ENCODE data around the gene CFAP97. TPM values are rescaled to one million over a fixed set of nuclear protein-coding genes. Genes with fewer than 3 reads are reported as not detected.
"Not testable (repeated sequence)": the region's sequence is repeated elsewhere in the genome, so short reads cannot be mapped to it uniquely, and the experiment has no call there.

CFAP97 gene
- 34.6 TPM for polyA plus RNA-seq (2013, experiment 1 of 4)
- 35.1 TPM for polyA plus RNA-seq (2013, experiment 2 of 4)
- 29.0 TPM for polyA plus RNA-seq (2013, experiment 3 of 4)
- 32.8 TPM for polyA plus RNA-seq (2013, experiment 4 of 4)

DNA sequence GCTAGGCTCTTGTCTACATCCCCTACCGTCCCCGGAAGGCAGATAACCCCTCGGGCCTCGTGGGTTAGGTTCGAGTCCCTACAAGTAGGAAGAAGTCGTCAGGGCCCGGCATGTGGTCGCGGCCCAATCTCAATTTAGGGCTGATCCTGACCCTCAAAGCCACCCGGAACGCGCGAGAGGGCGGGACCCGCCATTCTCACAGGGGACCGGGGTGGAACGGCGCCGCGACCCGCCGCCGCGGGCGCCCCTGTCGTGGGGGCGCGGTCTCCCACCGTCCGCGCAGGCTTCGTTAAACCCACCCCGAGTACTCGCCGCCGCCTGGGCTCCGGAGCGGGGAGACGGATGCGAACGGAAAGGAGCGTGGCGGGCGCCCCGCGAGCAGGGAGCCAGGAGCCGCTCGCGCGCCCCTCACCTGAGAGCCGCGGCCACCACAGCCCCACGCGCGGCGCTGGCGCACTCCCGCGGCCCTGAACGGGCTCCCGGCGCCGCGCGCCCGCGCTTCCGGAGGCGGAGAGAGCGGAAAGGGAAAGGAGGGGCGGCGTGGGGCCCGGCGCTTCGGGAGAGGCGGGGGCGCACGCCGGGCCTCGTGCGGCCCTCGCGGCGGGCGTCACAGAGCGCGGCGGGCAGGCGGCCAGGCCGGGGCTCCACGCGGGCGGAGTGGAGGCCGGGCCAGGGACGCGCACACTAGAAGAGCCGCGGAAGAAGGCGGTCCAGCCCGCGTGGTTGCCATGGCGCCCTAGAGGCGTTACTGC lies at the start of gene CFAP97:
TSS of gene CFAP97 (minus strand) at position 515 of the 752 bp plus-strand sequence. CDS start 12,804 bp downstream, outside the sequence.
- WGBS, 2 experiments, result 1% methylated on average over 103 of the region's 103 CpGs
- peaks cover 5% of the 10 kb centered on the region for H3K27me3 ChIP-seq (ENCODE audit: control insufficient read depth, insufficient read depth, low read length, poor library complexity, severe bottlenecking)
- no peaks in the 10 kb centered on the region for H3K9me3 ChIP-seq (ENCODE audit: control insufficient read depth, low read length)
- H3K4me3 ChIP-seq (ENCODE audit: insufficient read depth, low read depth, low read length), result peak within 1 kb of the TSS; percentile 68
- no peaks in the 10 kb centered on the region for H3K36me3 ChIP-seq (ENCODE audit: control insufficient read depth, insufficient read depth, low read length)
- H3K27ac ChIP-seq (ENCODE audit: insufficient read depth, low read depth, low read length, poor library complexity, severe bottlenecking), result peak within 1 kb of the TSS; percentile 11
- H3K4me1 ChIP-seq (ENCODE audit: control insufficient read depth, insufficient read depth, low read length), result peaks cover 12% of the 10 kb centered on the region

DNA sequence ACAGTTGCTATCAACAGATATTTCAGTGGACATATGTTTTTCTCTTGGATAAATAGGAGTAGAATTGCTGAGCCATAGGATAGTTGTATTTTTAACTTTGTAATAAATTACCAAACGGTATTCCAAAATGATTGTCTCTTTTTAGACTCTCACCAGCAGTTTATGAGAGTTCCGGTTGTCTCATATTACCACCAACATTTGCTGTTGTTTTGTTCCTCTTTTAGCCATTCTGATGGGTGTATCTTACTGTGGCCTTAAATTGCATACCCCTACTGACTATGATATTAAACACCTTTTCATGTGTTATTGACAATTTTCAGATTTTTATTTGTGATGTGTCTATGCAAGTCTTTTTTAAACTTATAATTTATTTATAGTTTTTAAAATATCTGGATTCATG lies 45.3 kb upstream of the CFAP97 start:
- Histone ChIP-seq H3K4me1 (ENCODE audit: control insufficient read depth, insufficient read depth, low read length) (no peaks in the 10 kb centered on the region), H3K4me3 (ENCODE audit: insufficient read depth, low read depth, low read length) (no peak overlapping the region), H3K27me3 (ENCODE audit: control insufficient read depth, insufficient read depth, low read length, poor library complexity, severe bottlenecking) (no peaks in the 10 kb centered on the region), H3K36me3 (ENCODE audit: control insufficient read depth, insufficient read depth, low read length) (no peaks in the 10 kb centered on the region), H3K27ac (ENCODE audit: insufficient read depth, low read depth, low read length, poor library complexity, severe bottlenecking) (no peak overlapping the region), H3K9me3 (ENCODE audit: control insufficient read depth, low read length) (no peaks in the 10 kb centered on the region)
- WGBS, 2 experiments, result 96 to 100% methylated on average over 2 of the region's 2 CpGs

DNA sequence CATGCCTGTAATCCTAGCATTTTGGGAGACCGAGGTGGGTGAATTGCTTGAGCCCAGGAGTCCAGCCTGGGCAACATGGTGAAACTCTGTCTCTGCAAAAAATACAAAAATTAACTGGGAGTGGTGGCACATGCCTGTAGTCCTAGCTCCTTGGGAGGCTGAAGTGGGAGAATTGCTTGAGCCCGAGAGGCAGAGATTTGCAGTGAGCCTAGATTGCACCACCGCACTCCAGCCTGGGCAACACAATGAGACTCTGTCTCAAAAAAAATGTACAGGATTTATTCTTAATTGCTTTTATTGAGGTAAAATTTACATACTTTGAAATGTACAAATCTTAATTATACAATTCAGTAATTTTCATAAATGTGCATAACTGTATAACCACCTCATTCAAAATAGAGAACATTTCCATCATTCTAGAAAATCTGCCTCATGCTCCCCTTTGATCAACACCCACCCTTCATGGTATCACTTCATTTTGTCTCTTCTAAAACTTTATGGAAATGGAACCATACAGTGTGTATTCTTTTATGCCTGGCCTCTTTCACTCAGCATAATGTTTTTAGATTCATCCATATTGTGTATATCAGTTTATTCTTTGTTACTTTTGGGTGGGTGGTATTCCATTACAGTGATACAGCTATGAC lies 44.7 kb upstream of the CFAP97 start:
- H3K4me1 ChIP-seq (ENCODE audit: control insufficient read depth, insufficient read depth, low read length), result no peaks in the 10 kb centered on the region
- no peak overlapping the region for H3K27ac ChIP-seq (ENCODE audit: insufficient read depth, low read depth, low read length, poor library complexity, severe bottlenecking)
- H3K4me3 ChIP-seq (ENCODE audit: insufficient read depth, low read depth, low read length), result no peak overlapping the region
- WGBS, 2 experiments, result 94 to 95% methylated on average over 3 of the region's 3 CpGs
- H3K36me3 ChIP-seq (ENCODE audit: control insufficient read depth, insufficient read depth, low read length), result no peaks in the 10 kb centered on the region
- H3K9me3 ChIP-seq (ENCODE audit: control insufficient read depth, low read length), result no peaks in the 10 kb centered on the region
- no peaks in the 10 kb centered on the region for H3K27me3 ChIP-seq (ENCODE audit: control insufficient read depth, insufficient read depth, low read length, poor library complexity, severe bottlenecking)

DNA sequence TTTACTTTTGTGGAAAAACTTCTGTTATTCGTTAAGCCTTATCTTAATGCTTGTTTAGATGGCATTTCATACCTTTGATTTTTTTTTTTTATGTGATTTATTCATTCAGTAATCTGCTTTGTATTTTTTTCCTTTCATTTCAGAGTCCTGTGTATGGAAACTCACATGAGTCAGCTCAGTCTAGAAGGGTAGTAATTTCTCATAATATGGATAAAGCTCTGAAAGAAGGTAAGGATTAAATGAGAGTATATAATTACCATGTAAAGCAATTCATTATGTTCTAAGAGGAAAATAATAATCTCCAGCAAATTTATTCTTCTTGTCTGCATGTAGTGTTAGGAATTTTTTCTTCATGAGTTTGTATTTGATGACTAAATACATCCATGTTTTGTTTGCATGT lies 43.4 kb upstream of the CFAP97 start:
- Histone ChIP-seq H3K36me3 (ENCODE audit: control insufficient read depth, insufficient read depth, low read length) (no peaks in the 10 kb centered on the region), H3K4me1 (ENCODE audit: control insufficient read depth, insufficient read depth, low read length) (no peaks in the 10 kb centered on the region), H3K4me3 (ENCODE audit: insufficient read depth, low read depth, low read length) (no peak overlapping the region), H3K9me3 (ENCODE audit: control insufficient read depth, low read length) (no peaks in the 10 kb centered on the region), H3K27ac (ENCODE audit: insufficient read depth, low read depth, low read length, poor library complexity, severe bottlenecking) (no peak overlapping the region), H3K27me3 (ENCODE audit: control insufficient read depth, insufficient read depth, low read length, poor library complexity, severe bottlenecking) (no peaks in the 10 kb centered on the region)
- 100% methylated on average over 1 of the region's 1 CpG; no CpG with 5 or more reads in 1 of the 2 experiments for WGBS, 2 experiments

DNA sequence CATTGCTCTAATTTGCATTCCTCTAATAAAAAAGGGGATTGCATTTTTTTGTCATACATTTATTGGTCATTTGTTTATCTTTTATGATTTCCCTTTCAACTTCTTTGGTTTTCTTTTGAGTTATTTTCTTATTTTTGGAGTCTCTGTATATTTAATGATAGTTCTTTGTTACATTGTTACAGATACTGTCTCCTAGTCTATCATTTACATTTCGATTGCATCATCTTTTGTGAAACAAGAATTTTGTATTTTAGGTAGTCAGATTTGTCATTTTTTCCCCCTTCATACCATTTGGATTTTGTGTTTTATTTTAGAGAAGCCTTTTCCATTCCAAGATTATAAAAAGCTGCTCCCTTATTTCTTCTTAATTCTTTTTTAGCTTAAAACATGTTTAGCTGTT lies 42.7 kb upstream of the CFAP97 start:
- no peaks in the 10 kb centered on the region for H3K9me3 ChIP-seq (ENCODE audit: control insufficient read depth, low read length)
- H3K27me3 ChIP-seq (ENCODE audit: control insufficient read depth, insufficient read depth, low read length, poor library complexity, severe bottlenecking), result no peaks in the 10 kb centered on the region
- no peak overlapping the region for H3K4me3 ChIP-seq (ENCODE audit: insufficient read depth, low read depth, low read length)
- 100% methylated on average over 1 of the region's 1 CpG; no CpG with 5 or more reads in 1 of the 2 experiments for WGBS, 2 experiments
- H3K27ac ChIP-seq (ENCODE audit: insufficient read depth, low read depth, low read length, poor library complexity, severe bottlenecking), result no peak overlapping the region
- H3K36me3 ChIP-seq (ENCODE audit: control insufficient read depth, insufficient read depth, low read length), result no peaks in the 10 kb centered on the region
- H3K4me1 ChIP-seq (ENCODE audit: control insufficient read depth, insufficient read depth, low read length), result no peaks in the 10 kb centered on the region

DNA sequence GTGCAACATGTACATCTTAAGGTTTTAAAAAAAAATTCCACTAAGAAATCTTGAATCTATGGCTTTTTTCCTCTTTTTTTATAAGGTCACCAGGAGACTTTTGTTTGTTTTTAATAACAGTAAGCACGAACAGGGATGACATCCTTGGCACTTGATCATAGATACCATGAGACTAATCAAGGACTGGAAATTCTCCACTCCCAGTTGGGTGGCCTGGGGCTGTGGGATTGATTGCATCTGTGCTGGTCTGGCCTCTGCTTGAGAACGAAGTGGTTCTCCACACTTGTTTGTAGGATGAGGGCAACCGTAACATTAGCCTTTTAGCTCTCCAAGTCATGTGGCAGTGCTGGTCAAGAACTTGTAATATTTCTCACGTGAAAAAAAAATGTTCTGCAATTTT lies 41.0 kb upstream of the CFAP97 start:
- H3K36me3 ChIP-seq (ENCODE audit: control insufficient read depth, insufficient read depth, low read length), result no peaks in the 10 kb centered on the region
- no peak overlapping the region for H3K27ac ChIP-seq (ENCODE audit: insufficient read depth, low read depth, low read length, poor library complexity, severe bottlenecking)
- no peaks in the 10 kb centered on the region for H3K4me1 ChIP-seq (ENCODE audit: control insufficient read depth, insufficient read depth, low read length)
- H3K27me3 ChIP-seq (ENCODE audit: control insufficient read depth, insufficient read depth, low read length, poor library complexity, severe bottlenecking), result no peaks in the 10 kb centered on the region
- no peaks in the 10 kb centered on the region for H3K9me3 ChIP-seq (ENCODE audit: control insufficient read depth, low read length)
- 90 to 91% methylated on average over 4 of the region's 4 CpGs for WGBS, 2 experiments
- H3K4me3 ChIP-seq (ENCODE audit: insufficient read depth, low read depth, low read length), result no peak overlapping the region

DNA sequence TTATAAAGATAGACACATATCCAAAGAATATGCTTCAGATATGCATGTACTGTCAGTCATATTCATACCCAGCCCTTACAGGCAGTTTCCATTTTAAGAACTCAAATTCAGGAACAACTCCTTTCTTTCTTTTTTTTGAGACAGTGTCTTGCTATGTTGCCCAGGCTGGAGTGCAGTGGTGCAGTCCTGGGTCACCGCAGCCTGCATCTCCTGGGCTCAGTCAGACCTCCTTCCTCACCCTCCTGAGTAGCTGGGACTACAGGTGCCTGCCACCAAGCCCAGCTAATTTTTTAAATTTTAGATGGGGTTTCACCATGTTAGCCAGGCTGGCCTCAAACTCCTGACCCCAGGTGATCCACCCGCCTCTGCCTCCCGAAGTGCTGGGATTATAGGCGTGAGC lies 40.1 kb upstream of the CFAP97 start:
- H3K27me3 ChIP-seq (ENCODE audit: control insufficient read depth, insufficient read depth, low read length, poor library complexity, severe bottlenecking), result no peaks in the 10 kb centered on the region
- WGBS, 2 experiments, result 90 to 99% methylated on average over 4 of the region's 4 CpGs
- H3K4me1 ChIP-seq (ENCODE audit: control insufficient read depth, insufficient read depth, low read length), result no peaks in the 10 kb centered on the region
- H3K36me3 ChIP-seq (ENCODE audit: control insufficient read depth, insufficient read depth, low read length), result peaks cover 1% of the 10 kb centered on the region
- no peak overlapping the region for H3K4me3 ChIP-seq (ENCODE audit: insufficient read depth, low read depth, low read length)
- no peak overlapping the region for H3K27ac ChIP-seq (ENCODE audit: insufficient read depth, low read depth, low read length, poor library complexity, severe bottlenecking)
- H3K9me3 ChIP-seq (ENCODE audit: control insufficient read depth, low read length), result no peaks in the 10 kb centered on the region

DNA sequence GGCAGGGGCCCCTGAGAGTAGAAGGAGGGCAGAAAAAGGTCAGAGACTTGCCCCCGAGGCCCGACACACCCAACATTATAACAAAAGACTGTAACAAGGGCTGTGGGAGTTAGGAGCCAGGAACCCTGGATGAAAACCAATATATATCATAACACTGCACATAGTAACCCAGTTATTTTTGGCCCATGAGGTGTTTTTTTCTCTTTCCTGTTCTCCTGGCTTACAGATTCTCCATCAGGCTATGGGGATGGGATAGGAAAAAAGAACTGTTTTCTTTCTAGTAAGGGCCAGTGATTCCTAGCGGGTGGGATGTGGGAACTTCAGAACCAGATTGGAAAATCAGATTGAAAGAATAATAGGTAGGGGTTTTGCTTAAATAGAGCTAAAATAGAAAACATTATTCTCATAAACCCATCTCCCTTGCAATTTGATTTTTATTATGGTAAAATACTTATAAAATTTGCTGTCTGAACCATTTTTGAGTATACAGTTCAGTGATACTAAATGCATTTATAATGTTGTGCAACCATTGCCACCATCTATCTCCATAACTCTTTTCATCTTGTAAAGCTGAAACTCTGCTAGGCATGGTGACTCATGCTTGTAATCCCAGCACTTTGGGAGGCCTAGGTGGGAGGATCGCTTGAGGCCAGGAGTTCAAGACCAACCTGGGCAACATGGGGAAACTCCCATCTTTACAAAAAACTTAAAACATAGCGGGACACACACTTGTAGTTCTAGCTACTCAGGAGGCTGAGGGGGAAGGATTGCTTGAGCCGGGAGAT lies 39.1 kb upstream of the CFAP97 start:
- Histone ChIP-seq H3K27me3 (ENCODE audit: control insufficient read depth, insufficient read depth, low read length, poor library complexity, severe bottlenecking) (no peaks in the 10 kb centered on the region), H3K36me3 (ENCODE audit: control insufficient read depth, insufficient read depth, low read length) (peaks cover 4% of the 10 kb centered on the region), H3K27ac (ENCODE audit: insufficient read depth, low read depth, low read length, poor library complexity, severe bottlenecking) (no peak overlapping the region), H3K9me3 (ENCODE audit: control insufficient read depth, low read length) (no peaks in the 10 kb centered on the region), H3K4me1 (ENCODE audit: control insufficient read depth, insufficient read depth, low read length) (no peaks in the 10 kb centered on the region), H3K4me3 (ENCODE audit: insufficient read depth, low read depth, low read length) (no peak overlapping the region)
- 89 to 91% methylated on average over 6 of the region's 6 CpGs for WGBS, 2 experiments

DNA sequence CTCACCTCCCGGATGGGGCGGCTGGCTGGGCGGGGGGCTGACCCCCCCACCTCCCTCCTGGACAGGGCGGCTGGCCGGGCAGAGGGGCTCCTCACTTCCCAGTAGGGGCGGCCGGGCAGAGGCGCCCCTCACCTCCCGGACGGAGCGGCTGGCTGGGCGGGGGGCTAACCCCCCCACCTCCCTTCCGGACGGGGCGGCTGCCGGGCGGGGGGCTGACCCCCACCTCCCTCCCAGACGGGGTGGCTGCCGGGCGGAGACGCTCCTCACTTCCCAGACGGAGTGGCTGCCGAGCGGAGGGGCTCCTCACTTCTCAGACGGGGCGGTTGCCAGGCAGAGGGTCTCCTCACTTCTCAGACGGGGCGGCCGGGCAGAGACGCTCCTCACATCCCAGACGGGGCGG lies 36.7 kb upstream of the CFAP97 start:
- H3K4me1 ChIP-seq (ENCODE audit: control insufficient read depth, insufficient read depth, low read length); H3K4me3 ChIP-seq (ENCODE audit: insufficient read depth, low read depth, low read length); H3K36me3 ChIP-seq (ENCODE audit: control insufficient read depth, insufficient read depth, low read length); H3K27ac ChIP-seq (ENCODE audit: insufficient read depth, low read depth, low read length, poor library complexity, severe bottlenecking); H3K9me3 ChIP-seq (ENCODE audit: control insufficient read depth, low read length); H3K27me3 ChIP-seq (ENCODE audit: control insufficient read depth, insufficient read depth, low read length, poor library complexity, severe bottlenecking): not testable (repeated sequence)
- 93 to 94% methylated on average over 24 to 28 of the region's 32 CpGs for WGBS, 2 experiments

DNA sequence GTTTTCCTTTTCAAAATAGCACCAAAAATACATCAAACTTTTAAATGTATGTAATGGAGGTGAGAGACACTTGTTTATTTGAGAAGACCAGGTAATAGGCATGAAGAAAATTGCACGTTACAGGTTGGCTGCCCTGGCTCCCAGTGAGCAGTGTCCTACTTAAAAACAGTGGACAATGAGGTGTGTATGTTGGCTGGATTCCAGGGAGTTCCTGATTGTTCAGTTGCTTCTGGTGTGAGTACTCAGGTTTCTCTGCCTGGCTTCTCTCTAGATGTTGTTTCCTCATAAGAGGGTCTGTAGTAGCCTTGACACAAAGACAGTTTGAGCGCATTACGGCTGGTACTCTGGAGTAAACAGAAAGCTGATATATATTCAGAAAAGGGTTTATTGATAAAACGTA lies 35.0 kb upstream of the CFAP97 start:
- H3K4me1 ChIP-seq (ENCODE audit: control insufficient read depth, insufficient read depth, low read length), result no peaks in the 10 kb centered on the region
- H3K27ac ChIP-seq (ENCODE audit: insufficient read depth, low read depth, low read length, poor library complexity, severe bottlenecking), result no peak overlapping the region
- peaks cover 4% of the 10 kb centered on the region for H3K36me3 ChIP-seq (ENCODE audit: control insufficient read depth, insufficient read depth, low read length)
- no peak overlapping the region for H3K4me3 ChIP-seq (ENCODE audit: insufficient read depth, low read depth, low read length)
- H3K27me3 ChIP-seq (ENCODE audit: control insufficient read depth, insufficient read depth, low read length, poor library complexity, severe bottlenecking), result no peaks in the 10 kb centered on the region
- WGBS, 2 experiments, result 84 to 86% methylated on average over 4 of the region's 4 CpGs
- no peaks in the 10 kb centered on the region for H3K9me3 ChIP-seq (ENCODE audit: control insufficient read depth, low read length)

Measured in ectodermal cell (in vitro differentiated cells).